Stimulated activated naive B cell treated with anti-CD40 and anti-IgM and Interleukin-4, amounts not matched to agents 10 μg/mL and 1 μg/mL and 100 μg/mL, for 72 hours (primary cell): ENCODE results near the gene DNAJC27.

Experiments
- ATAC-seq, 2 donors: fragments of 150-1000 bp; cut with Tn5 transposase; replicated peaks; 2 replicates each; pipeline ENCODE4 v1.10.0; 2021; ENCODE audit warnings: moderate library complexity in 1 of 2
- DNase-seq: peaks from one replicate; pipeline ENCODE4 v3.0.0; 2021
- H3K27ac Mint-ChIP-seq: one replicate; pipeline ENCODE4 v1.8.0; 2022; ENCODE audit warnings: mild to moderate bottlenecking, mixed read lengths
- H3K27me3 Mint-ChIP-seq, 2 donors: one replicate each; pipeline ENCODE4 v1.8.0; 2022; ENCODE audit warnings: mixed read lengths in 2 of 2
- H3K36me3 Mint-ChIP-seq, 2 donors: one replicate each; pipeline ENCODE4 v1.8.0; 2022; ENCODE audit warnings: mixed read lengths in 2 of 2, mild to moderate bottlenecking in 1 of 2
- H3K4me1 Mint-ChIP-seq, 2 donors: one replicate each; pipeline ENCODE4 v1.8.0; 2022; ENCODE audit warnings: mixed read lengths in 2 of 2, mild to moderate bottlenecking in 1 of 2
- H3K4me3 Mint-ChIP-seq, 2 donors: one replicate each; pipeline ENCODE4 v1.8.0; 2022; ENCODE audit warnings: mild to moderate bottlenecking in 2 of 2, mixed read lengths in 2 of 2, moderate library complexity in 1 of 2
- H3K9me3 Mint-ChIP-seq, 2 donors: one replicate each; pipeline ENCODE4 v1.8.0; 2022; ENCODE audit warnings: mixed read lengths in 2 of 2, mild to moderate bottlenecking in 1 of 2

The DNAJC27 gene

GRCh38 chr2:24915175-24915574, 56.6 kb downstream of the DNAJC27 start:
- H3K27ac Mint-ChIP-seq = no peak overlapping the region
- no peak overlapping the region for H3K4me3 Mint-ChIP-seq
- ATAC-seq = no peak
- H3K4me1 Mint-ChIP-seq = peaks cover 27 to 30% of the 10 kb centered on the region in 2 donors
- no peaks in the 10 kb centered on the region for H3K27me3 Mint-ChIP-seq
- no peak for DNase-seq
- no peaks in the 10 kb centered on the region for H3K9me3 Mint-ChIP-seq
- peaks cover 18 to 42% of the 10 kb centered on the region in 2 donors for H3K36me3 Mint-ChIP-seq

- no peak overlapping the region for H3K27ac Mint-ChIP-seq
- peaks cover 27 to 30% of the 10 kb centered on the region in 2 donors for H3K4me1 Mint-ChIP-seq
- ATAC-seq (no peak), DNase-seq (no peak)
- no peaks in the 10 kb centered on the region for H3K27me3 Mint-ChIP-seq
- H3K9me3 Mint-ChIP-seq = no peaks in the 10 kb centered on the region
- peaks cover 22 to 46% of the 10 kb centered on the region in 2 donors for H3K36me3 Mint-ChIP-seq
- no peak overlapping the region for H3K4me3 Mint-ChIP-seq
Measured at GRCh38 chr2:24914713-24915112, 57.0 kb downstream of the DNAJC27 start.

GRCh38 chr2:24913911-24914310, 57.8 kb downstream of the DNAJC27 start:
- no peak for ATAC-seq
- DNase-seq = no peak
- Mint-ChIP-seq H3K36me3 (peaks cover 25 to 51% of the 10 kb centered on the region in 2 donors), H3K9me3 (no peaks in the 10 kb centered on the region), H3K27me3 (no peaks in the 10 kb centered on the region), H3K27ac (no peak overlapping the region), H3K4me1 (peaks cover 22 to 24% of the 10 kb centered on the region in 2 donors), H3K4me3 (no peak overlapping the region)

- Mint-ChIP-seq H3K4me1 (peaks cover 15 to 18% of the 10 kb centered on the region in 2 donors), H3K27me3 (no peaks in the 10 kb centered on the region), H3K9me3 (no peaks in the 10 kb centered on the region), H3K36me3 (peaks cover 28 to 48% of the 10 kb centered on the region in 2 donors), H3K27ac (no peak overlapping the region), H3K4me3 (no peak overlapping the region)
- DNase-seq = no peak
- no peak for ATAC-seq
Measured at GRCh38 chr2:24912986-24913385, 58.8 kb downstream of the DNAJC27 start.

GRCh38 chr2:24912523-24912922, 59.2 kb downstream of the DNAJC27 start:
- Mint-ChIP-seq H3K36me3 (peaks cover 27 to 43% of the 10 kb centered on the region in 2 donors), H3K4me1 (peaks cover 11 to 13% of the 10 kb centered on the region in 2 donors), H3K9me3 (no peaks in the 10 kb centered on the region), H3K27ac (no peak overlapping the region), H3K4me3 (no peak overlapping the region), H3K27me3 (no peaks in the 10 kb centered on the region)
- no peak for DNase-seq
- ATAC-seq = no peak

- Mint-ChIP-seq H3K27me3 (no peaks in the 10 kb centered on the region), H3K27ac (no peak overlapping the region), H3K36me3 (peaks cover 30 to 46% of the 10 kb centered on the region in 2 donors), H3K9me3 (no peaks in the 10 kb centered on the region), H3K4me3 (no peak overlapping the region), H3K4me1 (peaks cover 6 to 8% of the 10 kb centered on the region in 2 donors)
- DNase-seq (no peak), ATAC-seq (no peak)
Measured at GRCh38 chr2:24910245-24910644, 61.5 kb downstream of the DNAJC27 start.

GRCh38 chr2:24909555-24910177, 62.1 kb downstream of the DNAJC27 start:
- Mint-ChIP-seq H3K4me1 (peaks cover 2 to 8% of the 10 kb centered on the region in 2 donors), H3K27ac (no peak overlapping the region), H3K27me3 (no peaks in the 10 kb centered on the region), H3K9me3 (no peaks in the 10 kb centered on the region), H3K36me3 (peaks cover 29 to 46% of the 10 kb centered on the region in 2 donors), H3K4me3 (no peak overlapping the region)
- DNase-seq (no peak), ATAC-seq (no peak)

- Mint-ChIP-seq H3K4me3 (no peak overlapping the region), H3K4me1 (peaks cover 0 to 4% of the 10 kb centered on the region in 2 donors), H3K27me3 (no peaks in the 10 kb centered on the region), H3K9me3 (no peaks in the 10 kb centered on the region), H3K27ac (no peak overlapping the region), H3K36me3 (peaks cover 29 to 41% of the 10 kb centered on the region in 2 donors)
- no peak for DNase-seq
- ATAC-seq = no peak
Measured at GRCh38 chr2:24908461-24908901, 63.3 kb downstream of the DNAJC27 start.

GRCh38 chr2:24907116-24907515, 64.6 kb downstream of the DNAJC27 start:
- Mint-ChIP-seq H3K4me1 (no peaks in the 10 kb centered on the region), H3K9me3 (no peaks in the 10 kb centered on the region), H3K36me3 (peaks cover 33 to 46% of the 10 kb centered on the region in 2 donors), H3K27me3 (no peaks in the 10 kb centered on the region), H3K27ac (no peak overlapping the region), H3K4me3 (no peak overlapping the region)
- no peak for ATAC-seq
- no peak for DNase-seq

- H3K4me1 Mint-ChIP-seq = no peaks in the 10 kb centered on the region
- no peak overlapping the region for H3K27ac Mint-ChIP-seq
- no peak overlapping the region for H3K4me3 Mint-ChIP-seq
- H3K36me3 Mint-ChIP-seq = peaks cover 30 to 45% of the 10 kb centered on the region in 2 donors
- ATAC-seq (no peak), DNase-seq (no peak)
- no peaks in the 10 kb centered on the region for H3K9me3 Mint-ChIP-seq
- H3K27me3 Mint-ChIP-seq = no peaks in the 10 kb centered on the region
Measured at GRCh38 chr2:24906466-24906865, 65.3 kb downstream of the DNAJC27 start.

- no peak for DNase-seq
- Mint-ChIP-seq H3K27ac (no peak overlapping the region), H3K27me3 (no peaks in the 10 kb centered on the region), H3K36me3 (peaks cover 25 to 46% of the 10 kb centered on the region in 2 donors), H3K4me1 (no peaks in the 10 kb centered on the region), H3K4me3 (no peak overlapping the region), H3K9me3 (no peaks in the 10 kb centered on the region)
- ATAC-seq = no peak
Measured at GRCh38 chr2:24903161-24904103, 68.3 kb downstream of the DNAJC27 start.

- Mint-ChIP-seq H3K9me3 (peaks cover 22 to 28% of the 10 kb centered on the region in 2 donors), H3K4me1 (peaks cover 0 to 2% of the 10 kb centered on the region in 2 donors), H3K4me3 (no peak overlapping the region), H3K27me3 (no peaks in the 10 kb centered on the region), H3K36me3 (peaks cover 54 to 76% of the 10 kb centered on the region in 2 donors), H3K27ac (no peak overlapping the region)
- no peak for ATAC-seq
- no peak for DNase-seq
Measured at GRCh38 chr2:24899361-24899910, 72.3 kb downstream of the DNAJC27 start.

GRCh38 chr2:24898122-24899109, 73.3 kb downstream of the DNAJC27 start:
- ATAC-seq (no peak), DNase-seq (no peak)
- Mint-ChIP-seq H3K4me1 (peaks cover 0 to 2% of the 10 kb centered on the region in 2 donors), H3K9me3 (peaks cover 25 to 32% of the 10 kb centered on the region in 2 donors), H3K36me3 (peaks cover 53 to 77% of the 10 kb centered on the region in 2 donors), H3K27ac (no peak overlapping the region), H3K4me3 (no peak overlapping the region), H3K27me3 (no peaks in the 10 kb centered on the region)
